B cell (primary cell): ENCODE data around the gene PTX4.

Source experiments
- CTCF ChIP-seq: fragments of 200-600 bp; IDR thresholded peaks from one replicate; pipeline ENCODE4 v1.8.0; 2022; ENCODE audit warnings: antibody characterized with exemption, mild to moderate bottlenecking
- EZH2 ChIP-seq: IDR thresholded peaks from 2 replicates; pipeline ENCODE4 v1.6.1; 2012; ENCODE audit warnings: borderline replicate concordance, low read depth, mild to moderate bottlenecking, moderate library complexity, low read length; ENCODE audit not compliant: insufficient read depth, poor library complexity, severe bottlenecking

- TF ChIP-seq CTCF = no peak
- no peak for TF ChIP-seq EZH2
Measured at GRCh38 chr16:1452530-1452929, 36.2 kb downstream of the PTX4 start.
